PC-9 (cell line): ENCODE measurements around the gene SYT11. TPM values are rescaled to one million over a fixed set of nuclear protein-coding genes. Genes with fewer than 3 reads are reported as not detected.
"Not testable (repeated sequence)": the region's sequence is repeated elsewhere in the genome, so short reads cannot be mapped to it uniquely, and the experiment has no call there.

ENCODE experiments used
- BruUV-seq: library from RNA; stranded (reverse); fragments of 400-500 nt; replicated peaks from 2 replicates; lab custom pipeline; 2021; lab: Mats Ljungman, UMichigan
- CTCF ChIA-PET: fragments of 300-600 bp; sonication (Branson Sonifier 250); formaldehyde crosslinking; loops from one replicate; lab custom pipeline; 2022; ENCODE audit warnings: antibody characterized with exemption; lab: Charles Lee
- POLR2A ChIA-PET: fragments of 300-600 bp; sonication (Branson Sonifier 250); formaldehyde crosslinking; loops from one replicate; lab custom pipeline; 2022; ENCODE audit warnings: antibody characterized with exemption; ENCODE audit not compliant: unreplicated experiment; lab: Charles Lee
- DNase-seq, 2 experiments: peaks; one replicate each; pipeline versions ENCODE4 v3.0.0 to v3.0.0-alpha.2; 2015 to 2022; ENCODE audit warnings: mixed read lengths in 1 of 2
- H2AFZ ChIP-seq: fragments of 200-600 bp; sonication (generic); 2 replicates; pipeline ENCODE4 v1.8.1; 2017; ENCODE audit warnings: antibody characterized with exemption
- H3F3A ChIP-seq: fragments of 200-600 bp; sonication (generic); 2 replicates; pipeline ENCODE4 v1.8.1; 2017; ENCODE audit warnings: antibody characterized with exemption, mild to moderate bottlenecking, low read depth; ENCODE audit not compliant: insufficient read depth
- H3K27ac ChIP-seq: fragments of 200-600 bp; sonication (generic); 2 replicates; pipeline ENCODE4 v1.6.1; 2016; ENCODE audit warnings: mixed run types
- H3K27me3 ChIP-seq: fragments of 200-600 bp; sonication (generic); 2 replicates; pipeline ENCODE4 v1.6.1; 2016; ENCODE audit warnings: low read depth, mixed run types; ENCODE audit not compliant: insufficient read depth
- H3K36me3 ChIP-seq: fragments of 200-600 bp; sonication (generic); 2 replicates; pipeline ENCODE4 v1.6.1; 2016; ENCODE audit warnings: low read depth, mixed run types
- H3K4me1 ChIP-seq: fragments of 200-600 bp; sonication (generic); replicated peaks from 2 replicates; pipeline ENCODE4 v1.6.1; 2016; ENCODE audit warnings: mixed run types; ENCODE audit not compliant: insufficient read depth
- H3K4me2 ChIP-seq: fragments of 200-600 bp; sonication (generic); 2 replicates; pipeline ENCODE4 v1.6.1; 2017; ENCODE audit warnings: mixed run types
- H3K4me3 ChIP-seq: fragments of 200-600 bp; sonication (generic); 2 replicates; pipeline ENCODE4 v1.6.1; 2016; ENCODE audit warnings: mixed run types
- H3K79me2 ChIP-seq: fragments of 200-600 bp; sonication (generic); 2 replicates; pipeline ENCODE4 v1.6.1; 2017; ENCODE audit warnings: low read depth, mixed run types
- H3K9me2 ChIP-seq: fragments of 200-600 bp; sonication (generic); 2 replicates; pipeline ENCODE4 v1.8.1; 2017; ENCODE audit warnings: mild to moderate bottlenecking; ENCODE audit not compliant: insufficient read depth
- H3K9me3 ChIP-seq: fragments of 200-600 bp; sonication (generic); 2 replicates; pipeline ENCODE4 v1.8.1; 2016; ENCODE audit warnings: low read depth; ENCODE audit not compliant: insufficient read depth
- H4K20me1 ChIP-seq: fragments of 200-600 bp; sonication (generic); 2 replicates; pipeline ENCODE4 v1.8.1; 2017; ENCODE audit not compliant: insufficient read depth
- CTCF ChIP-seq: fragments of 200-600 bp; sonication (generic); conservative IDR thresholded peaks from 2 replicates; pipeline ENCODE4 v1.6.1; 2017; ENCODE audit warnings: mixed run types, antibody characterized with exemption, mild to moderate bottlenecking, moderate library complexity
- EZH2 ChIP-seq: fragments of 200-600 bp; sonication (generic); IDR thresholded peaks from 2 replicates; pipeline ENCODE4 v1.8.0; 2017; ENCODE audit warnings: antibody characterized with exemption, low read depth
- intact Hi-C: fragments of 100-400 bp; cut with micrococcal nuclease; formaldehyde crosslinking; loops from one replicate; pipeline ENCODE4 v1.10.0; 2022; ENCODE audit not compliant: unreplicated experiment
- total RNA-seq: library from RNA; stranded (reverse); gene quantifications from 2 replicates; pipeline ENCODE4 v1.2.3, GENCODE V29; 2021

Gene SYT11
- total RNA-seq, 1 experiment from 2014 or later: 0.09 TPM

- Histone ChIP-seq H3K9me2 (no peaks in the 10 kb centered on the region), H3K79me2 (0 out of 2 replicates have a peak, but pooled peaks cover 10% of the 10 kb centered on the region)
- POLR2A ChIA-PET: no interaction called here
These were observed 25.6 kb upstream of the SYT11 start for GRCh38 chr1:155833665-155834295.

GRCh38 chr1:155834296-155834926 lies 25.0 kb upstream of the SYT11 start:
- intact Hi-C loops: no loop called here
- Histone ChIP-seq H3K4me3 (no peak overlapping the region), H3K9me3 (no peaks in the 10 kb centered on the region), H3K79me2 (0 out of 2 replicates have a peak, but pooled peaks cover 10% of the 10 kb centered on the region), H3K4me1 (no peaks in the 10 kb centered on the region), H3K27me3 (no peaks in the 10 kb centered on the region), H3F3A (no peaks in the 10 kb centered on the region), H3K36me3 (peaks cover 9% of the 10 kb centered on the region; the same call in 1 of the 2 replicates), H3K4me2 (no peak overlapping the region), H3K27ac (no peak overlapping the region), H4K20me1 (peaks cover 13% of the 10 kb centered on the region), H2AFZ (no peak overlapping the region), H3K9me2 (no peaks in the 10 kb centered on the region)
- peak; percentile 2 to 35 for DNase-seq
- CTCF ChIA-PET: no interaction called here
- no peak for TF ChIP-seq EZH2
- no TSS peak for BruUV-seq
- POLR2A ChIA-PET: no interaction called here

More at GRCh38 chr1:155833665-155834295, 25.6 kb upstream of the SYT11 start:
- Histone ChIP-seq H3K27me3 (no peaks in the 10 kb centered on the region), H4K20me1 (peaks cover 15% of the 10 kb centered on the region; the same call in 1 of the 2 replicates), H3K9me3 (no peaks in the 10 kb centered on the region), H3K4me2 (no peak overlapping the region), H3K36me3 (peaks cover 9% of the 10 kb centered on the region; the same call in 1 of the 2 replicates), H3K4me1 (no peaks in the 10 kb centered on the region), H3K27ac (no peak overlapping the region), H2AFZ (no peak overlapping the region), H3F3A (no peaks in the 10 kb centered on the region; the same call in 1 of the 2 replicates), H3K4me3 (no peak overlapping the region)
- no peak for DNase-seq
- TF ChIP-seq CTCF (no peak), EZH2 (no peak)
- no TSS peak for BruUV-seq
- intact Hi-C loops: no loop called here
- CTCF ChIA-PET: no interaction called here

- H3K27me3 ChIP-seq, BruUV-seq, H3K4me3 ChIP-seq, H3F3A ChIP-seq, POLR2A ChIA-PET, H3K4me2 ChIP-seq, CTCF ChIA-PET, H3K4me1 ChIP-seq, H3K9me3 ChIP-seq, H3K27ac ChIP-seq, H2AFZ ChIP-seq, intact Hi-C loops, DNase-seq, H3K9me2 ChIP-seq: not testable (repeated sequence)
- H3K36me3 ChIP-seq: peaks cover 11% of the 10 kb centered on the region
- H4K20me1 ChIP-seq: peaks cover 18% of the 10 kb centered on the region
- H3K79me2 ChIP-seq: 0 out of 2 replicates have a peak, but pooled peaks cover 10% of the 10 kb centered on the region
These were observed 24.4 kb upstream of the SYT11 start for GRCh38 chr1:155834927-155835399.

- CTCF ChIA-PET: no interaction called here
- peaks cover 13% of the 10 kb centered on the region for H3K36me3 ChIP-seq
These were observed 23.8 kb upstream of the SYT11 start for GRCh38 chr1:155835548-155835947.

More at GRCh38 chr1:155835548-155835947, 23.8 kb upstream of the SYT11 start:
- DNase-seq: no peak
- Histone ChIP-seq H3K27ac (no peak overlapping the region), H2AFZ (no peak overlapping the region), H4K20me1 (peaks cover 24% of the 10 kb centered on the region), H3K79me2 (0 out of 2 replicates have a peak, but pooled peaks cover 12% of the 10 kb centered on the region), H3F3A (no peaks in the 10 kb centered on the region), H3K27me3 (no peaks in the 10 kb centered on the region), H3K9me3 (no peaks in the 10 kb centered on the region), H3K4me1 (no peaks in the 10 kb centered on the region), H3K4me2 (no peak overlapping the region), H3K9me2 (no peaks in the 10 kb centered on the region), H3K4me3 (no peak overlapping the region)
- POLR2A ChIA-PET: no interaction called here
- intact Hi-C loops: no loop called here
- BruUV-seq: no TSS peak
- TF ChIP-seq CTCF (no peak), EZH2 (no peak)
